SJSA1 (cell line): ENCODE results near the gene TMEM178B. TPM values are rescaled to one million over a fixed set of nuclear protein-coding genes. Genes with fewer than 3 reads are reported as not detected.
A peak's percentile ranks its signal among the peaks of the same experiment; 100 is the strongest.

Source experiments
- DNase-seq, 2 experiments: peaks; one replicate each; pipeline ENCODE4 v3.0.0-alpha.2; 2015 to 2020; ENCODE audit warnings: low spot score in 2 of 2, low read depth in 1 of 2
- H3K27ac ChIP-seq: fragments of 250-450 bp; sonication (Bioruptor Pico); 2 replicates; pipeline ENCODE4 v1.5.1; 2020; ENCODE audit warnings: mild to moderate bottlenecking, moderate library complexity
- H3K27me3 ChIP-seq: fragments of 250-450 bp; sonication (Bioruptor Pico); replicated peaks from 2 replicates; pipeline ENCODE4 v1.5.1; 2020; ENCODE audit warnings: mild to moderate bottlenecking, moderate library complexity
- H3K36me3 ChIP-seq: fragments of 250-450 bp; sonication (Bioruptor Pico); 2 replicates; pipeline ENCODE4 v1.5.1; 2020; ENCODE audit warnings: mild to moderate bottlenecking
- H3K4me1 ChIP-seq: fragments of 250-450 bp; sonication (Bioruptor Pico); replicated peaks from 2 replicates; pipeline ENCODE4 v1.6.1; 2021; ENCODE audit warnings: mild to moderate bottlenecking
- H3K4me3 ChIP-seq: fragments of 250-450 bp; sonication (Bioruptor Pico); 2 replicates; pipeline ENCODE4 v1.5.1; 2020; ENCODE audit warnings: mild to moderate bottlenecking
- H3K9me3 ChIP-seq: fragments of 250-450 bp; sonication (Bioruptor Pico); replicated peaks from 2 replicates; pipeline ENCODE4 v1.5.1; 2020; ENCODE audit warnings: mild to moderate bottlenecking
- total RNA-seq: library from RNA; depleted of rRNA; stranded (reverse); fragments of >200 nt; shearing (Covaris generic); gene quantifications from 2 replicates; pipeline ENCODE4 v1.2.3, GENCODE V29; 2014

TMEM178B gene
- total RNA-seq, 1 experiment from 2014 or later: under 0.01 TPM

DNA sequence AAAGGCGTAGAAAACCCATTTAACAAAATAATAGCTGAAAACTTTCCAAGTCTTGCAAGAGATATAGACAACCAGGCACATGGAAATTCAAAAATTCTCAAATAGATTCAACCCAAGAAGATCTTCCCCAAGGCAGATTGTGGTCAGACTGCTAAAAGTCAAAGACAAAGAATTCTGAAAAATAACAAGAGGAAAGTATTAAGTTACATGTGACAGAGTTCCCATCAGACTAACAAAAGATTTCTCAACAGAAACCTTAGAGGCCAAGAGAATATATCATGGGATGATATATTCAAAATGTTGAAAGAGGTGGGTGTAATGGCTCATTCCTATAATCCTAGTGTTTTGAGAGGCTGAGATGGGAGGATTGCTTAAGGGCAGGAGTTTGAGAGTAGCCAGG, 59.8 kb downstream of the TMEM178B start:
- DNase-seq: no peak
- H3K27me3 ChIP-seq: no peaks in the 10 kb centered on the region
- no peaks in the 10 kb centered on the region for H3K4me1 ChIP-seq
- no peaks in the 10 kb centered on the region for H3K9me3 ChIP-seq
- no peak overlapping the region for H3K4me3 ChIP-seq
- no peak overlapping the region for H3K27ac ChIP-seq
- H3K36me3 ChIP-seq: no peaks in the 10 kb centered on the region

DNA sequence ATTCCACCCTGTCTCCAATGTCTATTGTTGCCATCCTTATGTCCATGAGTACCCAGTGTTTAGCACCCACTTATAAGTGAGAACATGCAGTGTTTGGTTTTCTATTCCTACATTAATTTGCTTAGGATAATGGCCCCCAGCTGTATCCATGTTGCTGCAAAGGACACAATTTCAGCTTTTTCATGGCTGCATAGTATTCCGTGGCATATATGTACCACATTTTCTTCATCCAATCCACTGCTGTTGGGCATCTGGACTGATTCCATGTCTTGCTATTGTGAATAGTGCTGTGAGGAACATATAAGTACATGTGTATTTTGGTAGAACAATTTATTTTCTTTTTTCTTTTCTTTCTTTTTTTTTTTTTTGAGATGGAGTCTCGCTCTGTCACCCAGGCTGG, 68.2 kb downstream of the TMEM178B start:
- no peaks in the 10 kb centered on the region for H3K4me1 ChIP-seq
- H3K27me3 ChIP-seq: no peaks in the 10 kb centered on the region
- H3K27ac ChIP-seq: no peak overlapping the region
- no peak overlapping the region for H3K4me3 ChIP-seq
- no peaks in the 10 kb centered on the region for H3K9me3 ChIP-seq
- no peak for DNase-seq
- H3K36me3 ChIP-seq: no peaks in the 10 kb centered on the region

DNA sequence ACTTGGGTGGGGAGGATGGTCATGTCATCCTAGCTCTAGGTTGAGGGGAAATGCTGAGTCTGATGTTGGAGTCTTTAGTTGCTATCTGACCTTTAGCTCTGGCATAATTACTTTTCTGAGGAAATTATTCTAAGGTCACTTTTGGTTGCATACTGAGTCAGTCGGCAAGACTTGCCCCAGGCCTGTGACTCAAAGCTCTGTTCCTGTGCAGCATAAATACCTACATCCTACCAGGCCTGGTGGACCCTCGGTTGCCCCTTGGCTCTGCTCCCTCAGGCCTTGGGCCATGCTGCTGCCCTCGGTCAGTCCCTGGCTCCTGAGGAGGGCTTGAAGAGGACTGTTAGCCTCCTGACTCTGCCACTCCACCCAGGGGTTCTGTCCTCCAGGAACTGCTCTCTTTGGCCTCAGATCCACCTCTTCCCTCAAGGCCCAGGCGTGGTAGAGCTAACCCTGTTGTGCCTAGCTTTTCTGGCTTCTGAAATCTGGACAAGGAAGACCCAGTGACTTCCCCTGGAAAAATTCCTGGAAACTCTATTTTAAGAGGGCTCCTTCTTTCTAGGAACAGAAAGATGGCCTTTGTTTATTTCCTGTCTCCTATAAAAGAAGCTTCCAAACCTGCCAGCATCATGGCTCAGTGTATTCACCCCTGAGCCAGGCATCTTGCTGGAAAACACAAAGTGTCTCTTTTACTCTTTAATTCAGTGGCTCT, 71.2 kb downstream of the TMEM178B start:
- H3K4me1 ChIP-seq: no peaks in the 10 kb centered on the region
- DNase-seq: no peak
- no peak overlapping the region for H3K27ac ChIP-seq
- no peak overlapping the region for H3K4me3 ChIP-seq
- H3K36me3 ChIP-seq: no peaks in the 10 kb centered on the region
- H3K27me3 ChIP-seq: no peaks in the 10 kb centered on the region
- H3K9me3 ChIP-seq: no peaks in the 10 kb centered on the region

GRCh38 chr7:141145630-141145982, 71.7 kb downstream of the TMEM178B start:
- Histone ChIP-seq H3K4me1 (no peaks in the 10 kb centered on the region), H3K4me3 (no peak overlapping the region), H3K27ac (no peak overlapping the region), H3K36me3 (no peaks in the 10 kb centered on the region), H3K27me3 (no peaks in the 10 kb centered on the region), H3K9me3 (no peaks in the 10 kb centered on the region)
- no peak for DNase-seq

DNA sequence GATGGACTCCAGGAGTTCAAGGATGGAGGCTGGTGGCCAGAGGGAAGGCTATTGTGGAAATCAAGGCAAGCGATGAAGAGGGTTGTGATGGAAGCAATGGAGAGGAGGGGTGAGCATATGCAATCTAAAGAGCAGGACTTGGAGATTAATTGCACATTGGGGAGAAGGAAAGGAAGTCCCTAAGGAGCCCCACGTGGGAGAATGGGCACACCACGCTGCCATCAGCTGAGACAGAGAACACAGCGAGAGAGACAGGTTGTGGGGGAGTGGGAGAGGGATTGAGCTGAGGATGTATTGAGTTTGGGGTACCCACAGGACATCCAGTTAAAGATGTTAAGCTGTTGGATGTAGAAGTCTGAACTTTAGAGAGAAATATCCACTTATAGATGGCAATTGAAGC, 73.6 kb downstream of the TMEM178B start:
- H3K9me3 ChIP-seq: no peaks in the 10 kb centered on the region
- no peak overlapping the region for H3K4me3 ChIP-seq

GRCh38 chr7:141150465-141150864, 76.6 kb downstream of the TMEM178B start:
- Histone ChIP-seq H3K27me3 (no peaks in the 10 kb centered on the region), H3K9me3 (no peaks in the 10 kb centered on the region), H3K27ac (no peak overlapping the region), H3K36me3 (no peaks in the 10 kb centered on the region), H3K4me1 (no peaks in the 10 kb centered on the region), H3K4me3 (no peak overlapping the region)
- DNase-seq: no peak

More for the DNA sequence above, 73.6 kb downstream of the TMEM178B start:
- no peaks in the 10 kb centered on the region for H3K4me1 ChIP-seq
- no peak for DNase-seq
- H3K36me3 ChIP-seq: no peaks in the 10 kb centered on the region
- no peak overlapping the region for H3K27ac ChIP-seq
- H3K27me3 ChIP-seq: no peaks in the 10 kb centered on the region

- Histone ChIP-seq H3K9me3 (no peaks in the 10 kb centered on the region), H3K4me3 (no peak overlapping the region), H3K27me3 (no peaks in the 10 kb centered on the region), H3K4me1 (no peaks in the 10 kb centered on the region), H3K36me3 (no peaks in the 10 kb centered on the region), H3K27ac (no peak overlapping the region)
- no peak for DNase-seq
Observed at GRCh38 chr7:141151746-141152145, 77.9 kb downstream of the TMEM178B start.

DNA sequence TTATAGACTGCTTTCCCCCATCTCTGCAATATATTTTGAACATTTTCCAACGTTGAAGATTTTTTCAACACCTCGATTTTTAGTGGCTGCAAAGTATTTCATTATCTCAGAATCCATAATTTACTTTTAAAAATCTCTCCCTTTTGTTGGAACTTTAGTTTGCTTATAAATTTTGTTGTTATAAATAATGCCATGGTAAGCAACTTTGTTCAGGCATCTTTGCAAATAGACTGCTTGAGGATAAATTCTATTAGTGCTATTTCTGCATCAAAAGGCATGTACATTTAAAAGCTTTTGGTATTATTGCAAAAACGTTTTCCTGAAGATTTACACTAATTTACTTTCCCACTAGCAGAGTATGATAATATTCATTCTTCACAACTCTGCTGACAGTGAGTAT, 79.4 kb downstream of the TMEM178B start:
- Histone ChIP-seq H3K4me3 (no peak overlapping the region), H3K4me1 (peaks cover 2% of the 10 kb centered on the region), H3K9me3 (no peaks in the 10 kb centered on the region), H3K27me3 (no peaks in the 10 kb centered on the region), H3K36me3 (no peaks in the 10 kb centered on the region), H3K27ac (no peak overlapping the region)
- DNase-seq: no peak

DNA sequence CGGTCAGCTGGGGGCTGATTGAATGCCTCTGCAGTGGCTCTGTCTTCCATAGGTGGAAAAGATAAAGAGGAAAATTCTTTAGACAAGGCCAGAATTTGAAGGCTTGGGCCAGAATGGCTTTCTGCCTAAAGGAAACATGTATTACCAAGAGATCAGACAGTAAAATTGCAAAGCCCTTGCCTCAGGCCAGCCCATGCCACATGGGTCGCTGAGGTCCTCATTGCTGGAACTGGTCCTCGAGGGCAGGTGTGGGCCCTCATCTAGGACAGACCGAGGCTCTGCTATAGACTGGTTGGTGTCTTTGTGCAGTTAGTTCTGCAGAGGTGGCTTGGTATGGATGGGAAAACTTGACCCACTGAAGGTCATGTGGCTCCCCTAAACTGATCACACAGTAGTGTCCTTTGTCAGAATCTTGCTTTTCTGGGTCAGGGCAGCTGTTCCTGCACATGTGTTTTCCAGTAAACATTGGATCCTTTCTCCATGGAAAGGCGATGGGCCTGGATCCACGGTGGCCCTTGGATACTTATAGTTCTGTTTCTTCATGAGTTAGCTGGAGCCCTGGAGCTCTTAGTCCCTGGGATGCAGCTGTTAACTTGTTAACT, 80.4 kb downstream of the TMEM178B start:
- Histone ChIP-seq H3K27ac (no peak overlapping the region), H3K4me3 (no peak overlapping the region), H3K36me3 (no peaks in the 10 kb centered on the region), H3K27me3 (no peaks in the 10 kb centered on the region), H3K4me1 (peaks cover 6% of the 10 kb centered on the region), H3K9me3 (no peaks in the 10 kb centered on the region)
- no peak for DNase-seq

DNA sequence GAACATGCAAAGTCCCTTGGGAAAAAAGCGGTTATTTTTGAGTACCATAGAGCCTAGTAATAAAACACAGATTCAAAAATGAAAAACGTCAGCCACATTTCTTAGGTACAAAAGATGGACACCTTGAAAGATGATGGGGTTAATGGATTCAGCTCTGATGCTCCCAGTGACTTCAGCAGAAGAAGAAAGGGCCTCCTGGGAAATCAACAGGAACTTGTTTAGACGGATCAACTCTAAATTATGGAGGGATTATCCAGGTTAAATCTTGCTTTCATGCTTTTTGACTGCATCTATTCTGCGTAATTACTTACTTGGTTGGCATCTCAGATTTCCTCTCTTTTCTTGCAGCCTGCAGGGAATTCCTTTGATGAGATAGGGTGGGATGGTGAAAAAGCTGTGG, 82.5 kb downstream of the TMEM178B start:
- Histone ChIP-seq H3K4me3 (no peak overlapping the region), H3K36me3 (no peaks in the 10 kb centered on the region), H3K27me3 (no peaks in the 10 kb centered on the region), H3K4me1 (peaks cover 6% of the 10 kb centered on the region), H3K9me3 (no peaks in the 10 kb centered on the region), H3K27ac (no peak overlapping the region)
- no peak for DNase-seq

DNA sequence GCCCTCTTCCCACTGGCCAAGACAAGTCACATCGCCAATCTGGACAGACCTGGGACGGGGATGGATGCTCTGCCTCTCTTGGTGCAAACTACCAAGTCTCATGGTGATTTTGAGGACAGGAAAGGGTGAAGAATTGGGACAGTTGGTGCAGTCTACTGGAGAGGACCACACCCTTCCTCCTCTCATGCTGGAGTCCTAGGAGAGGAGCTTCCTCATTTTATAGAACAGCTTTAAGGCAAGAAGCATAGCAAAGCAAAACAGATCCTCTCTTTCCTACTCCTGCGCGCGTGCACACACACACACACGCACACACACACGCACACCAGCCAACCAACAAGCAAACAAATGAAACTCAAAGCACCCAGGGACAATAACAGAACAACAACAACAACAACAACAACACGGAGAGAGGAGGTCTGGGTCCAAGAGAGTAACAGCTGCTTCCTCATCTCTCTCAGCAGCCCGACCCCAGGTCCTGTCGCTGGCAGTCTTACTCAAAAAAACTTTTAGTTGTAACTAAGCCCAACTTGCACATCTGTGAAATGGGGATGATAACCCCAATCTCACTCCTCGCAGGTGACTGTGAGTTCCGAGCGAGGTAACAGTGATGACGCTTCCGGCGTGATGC, 83.4 kb downstream of the TMEM178B start:
- Histone ChIP-seq H3K4me1 (peaks cover 6% of the 10 kb centered on the region), H3K27ac (no peak overlapping the region), H3K27me3 (no peaks in the 10 kb centered on the region), H3K4me3 (no peak overlapping the region), H3K9me3 (no peaks in the 10 kb centered on the region), H3K36me3 (no peaks in the 10 kb centered on the region)
- DNase-seq: no peak

- peaks cover 6% of the 10 kb centered on the region for H3K4me1 ChIP-seq
- no peaks in the 10 kb centered on the region for H3K9me3 ChIP-seq
- no peaks in the 10 kb centered on the region for H3K36me3 ChIP-seq
- H3K4me3 ChIP-seq: no peak overlapping the region
- H3K27ac ChIP-seq: peak overlapping the region; percentile 38; the same call in 1 of the 2 replicates
- no peaks in the 10 kb centered on the region for H3K27me3 ChIP-seq
- peak; percentile 78 to 87 for DNase-seq
Observed at GRCh38 chr7:141158561-141158960, 84.7 kb downstream of the TMEM178B start.

GRCh38 chr7:141160246-141160860, 86.5 kb downstream of the TMEM178B start:
- no peaks in the 10 kb centered on the region for H3K36me3 ChIP-seq
- no peaks in the 10 kb centered on the region for H3K27me3 ChIP-seq
- H3K4me3 ChIP-seq: no peak overlapping the region
- H3K4me1 ChIP-seq: peaks cover 6% of the 10 kb centered on the region
- no peak for DNase-seq
- H3K27ac ChIP-seq: no peak overlapping the region
- H3K9me3 ChIP-seq: no peaks in the 10 kb centered on the region
